IMR-90 (cell line): ENCODE data around the gene ZBTB45. TPM values are rescaled to one million over a fixed set of nuclear protein-coding genes. Genes with fewer than 3 reads are reported as not detected.

Source experiments
- ATAC-seq: fragments of 200-7000 bp; cut with Tn5 transposase; 2 replicates; pipeline ENCODE4 v1.9.1; 2020; ENCODE audit warnings: low read depth, mild to moderate bottlenecking, moderate library complexity
- BruUV-seq: library from RNA; stranded (reverse); fragments of 400-500 nt; replicated peaks from 2 replicates; lab custom pipeline; 2021; lab: Mats Ljungman, UMichigan
- CTCF ChIA-PET: fragments of 300-600 bp; formaldehyde crosslinking; extraction: SDS; loops from one replicate; lab custom pipeline; 2021; ENCODE audit warnings: antibody characterized with exemption; lab: Yijun Ruan, JAX
- POLR2A ChIA-PET: fragments of 300-600 bp; sonication (Branson Sonifier 250); formaldehyde crosslinking; loops from one replicate; lab custom pipeline; 2022; ENCODE audit warnings: antibody characterized with exemption; ENCODE audit not compliant: unreplicated experiment; lab: Charles Lee
- DNase-seq: peaks from one replicate; pipeline ENCODE4 v3.0.0; 2013
- H2AFZ ChIP-seq: replicated peaks from 2 replicates; pipeline ENCODE3; 2013; ENCODE audit warnings: low read length, mild to moderate bottlenecking; ENCODE audit not compliant: poor library complexity
- H2AK5ac ChIP-seq: 2 replicates; pipeline ENCODE4 v1.6.1; 2013; ENCODE audit warnings: low read depth, low read length, inconsistent platforms
- H2AK9ac ChIP-seq: replicated peaks from 2 replicates; pipeline ENCODE3; 2013; ENCODE audit warnings: mild to moderate bottlenecking, low read depth, low read length, moderate library complexity; ENCODE audit not compliant: poor library complexity
- H2BK120ac ChIP-seq: 2 replicates; pipeline ENCODE4 v1.6.1; 2013; ENCODE audit warnings: low read depth, low read length, inconsistent platforms
- H2BK15ac ChIP-seq: 3 replicates; pipeline ENCODE4 v1.6.1; 2013; ENCODE audit warnings: low read depth, low read length, inconsistent platforms
- H2BK20ac ChIP-seq: 2 replicates; pipeline ENCODE4 v1.6.1; 2013; ENCODE audit warnings: low read depth, mild to moderate bottlenecking, inconsistent platforms, low read length, moderate library complexity
- H2BK5ac ChIP-seq: 2 replicates; pipeline ENCODE4 v1.6.1; 2013; ENCODE audit warnings: mild to moderate bottlenecking, low read depth, low read length, inconsistent platforms; ENCODE audit not compliant: poor library complexity, severe bottlenecking
- H3K14ac ChIP-seq: replicated peaks from 2 replicates; pipeline ENCODE4 v1.6.1; 2013; ENCODE audit warnings: low read depth, low read length, inconsistent platforms
- H3K18ac ChIP-seq: 2 replicates; pipeline ENCODE4 v1.6.1; 2013; ENCODE audit warnings: low read depth, low read length, control low read depth
- H3K23ac ChIP-seq: 2 replicates; pipeline ENCODE4 v1.6.1; 2013; ENCODE audit warnings: low read depth, low read length, inconsistent platforms
- H3K27ac ChIP-seq: 2 replicates; pipeline ENCODE4 v1.5.1; 2013; ENCODE audit warnings: mild to moderate bottlenecking, control low read depth, low read length; ENCODE audit not compliant: insufficient read depth
- H3K27me3 ChIP-seq: 2 replicates; pipeline ENCODE4 v1.6.1; 2013; ENCODE audit warnings: low read length; ENCODE audit not compliant: control insufficient read depth, insufficient read depth
- H3K36me3 ChIP-seq: 2 replicates; pipeline ENCODE4 v1.6.1; 2013; ENCODE audit warnings: low read length, mixed read lengths; ENCODE audit not compliant: control insufficient read depth, insufficient read depth
- H3K4ac ChIP-seq: 2 replicates; pipeline ENCODE4 v1.6.1; 2013; ENCODE audit warnings: low read depth, low read length, inconsistent platforms
- H3K4me1 ChIP-seq: 2 replicates; pipeline ENCODE4 v1.6.1; 2013; ENCODE audit warnings: low read length, mixed read lengths; ENCODE audit not compliant: control insufficient read depth, insufficient read depth
- H3K4me2 ChIP-seq: 2 replicates; pipeline ENCODE4 v1.6.1; 2013; ENCODE audit warnings: low read depth, mild to moderate bottlenecking, control low read depth, low read length, moderate library complexity
- H3K4me3 ChIP-seq: 2 replicates; pipeline ENCODE4 v1.5.1; 2013; ENCODE audit warnings: low read depth, mild to moderate bottlenecking, control low read depth, low read length, moderate library complexity; ENCODE audit not compliant: insufficient read depth
- H3K56ac ChIP-seq: 2 replicates; pipeline ENCODE4 v1.6.1; 2013; ENCODE audit warnings: low read length, inconsistent platforms; ENCODE audit not compliant: insufficient read depth; ENCODE audit errors: extremely low read depth
- H3K79me1 ChIP-seq, 2 experiments: 2 replicates each; pipeline ENCODE4 v1.6.1; 2013; ENCODE audit warnings: low read length in 2 of 2, inconsistent platforms in 1 of 2, low read depth in 1 of 2
- H3K9ac ChIP-seq: 2 replicates; pipeline ENCODE4 v1.6.1; 2013; ENCODE audit warnings: low read depth, low read length, control low read depth
- H3K9me1 ChIP-seq: 2 replicates; pipeline ENCODE4 v1.6.1; 2013; ENCODE audit warnings: low read length, inconsistent platforms; ENCODE audit not compliant: insufficient read depth
- H3K9me3 ChIP-seq: 2 replicates; pipeline ENCODE4 v1.6.1; 2013; ENCODE audit warnings: low read length; ENCODE audit not compliant: control insufficient read depth, insufficient read depth
- H4K20me1 ChIP-seq: 2 replicates; pipeline ENCODE4 v1.6.1; 2013; ENCODE audit warnings: low read length, inconsistent platforms; ENCODE audit not compliant: insufficient read depth
- H4K5ac ChIP-seq: 2 replicates; pipeline ENCODE4 v1.6.1; 2013; ENCODE audit warnings: mild to moderate bottlenecking, low read depth, low read length, control low read depth
- H4K8ac ChIP-seq, 2 experiments: 2 replicates each; pipeline ENCODE4 v1.6.1; 2013; ENCODE audit warnings: low read depth in 2 of 2, low read length in 2 of 2, control low read depth in 1 of 2, inconsistent platforms in 1 of 2
- H4K91ac ChIP-seq: 2 replicates; pipeline ENCODE4 v1.6.1; 2013; ENCODE audit warnings: low read depth, low read length, inconsistent platforms; ENCODE audit not compliant: insufficient read depth
- BHLHE40 ChIP-seq: fragments of 150-350 bp; IDR thresholded peaks from 2 replicates; pipeline ENCODE4 v1.6.1; 2016; ENCODE audit warnings: mild to moderate bottlenecking, low read depth, low read length
- CEBPB ChIP-seq: IDR thresholded peaks from 2 replicates; pipeline ENCODE4 v1.6.1; 2012; ENCODE audit warnings: low read depth, low read length, improper control_type of control experiment
- CHD1 ChIP-seq: IDR thresholded peaks from 2 replicates; pipeline ENCODE4 v1.6.1; 2012; ENCODE audit warnings: low read depth, low read length, improper control_type of control experiment
- FOS ChIP-seq: fragments of 150-350 bp; IDR thresholded peaks from 2 replicates; pipeline ENCODE4 v1.6.1; 2016; ENCODE audit warnings: low read depth, low read length
- MAZ ChIP-seq: IDR thresholded peaks from 2 replicates; pipeline ENCODE4 v1.6.1; 2012; ENCODE audit warnings: low read depth, mild to moderate bottlenecking, low read length, improper control_type of control experiment, moderate library complexity, borderline replicate concordance
- RAD21 ChIP-seq: IDR thresholded peaks from 2 replicates; pipeline ENCODE4 v1.6.1; 2012; ENCODE audit warnings: low read length, improper control_type of control experiment
- RCOR1 ChIP-seq: IDR thresholded peaks from 2 replicates; pipeline ENCODE4 v1.6.1; 2012; ENCODE audit warnings: mild to moderate bottlenecking, low read length, improper control_type of control experiment; ENCODE audit not compliant: insufficient replicate concordance
- SMC3 ChIP-seq: fragments of 150-350 bp; IDR thresholded peaks from 2 replicates; pipeline ENCODE4 v1.6.1; 2016; ENCODE audit warnings: low read depth, mild to moderate bottlenecking, antibody characterized with exemption, low read length, moderate library complexity
- WGBS, 2 experiments: methylation state at CpG; one replicate each; pipeline versions ENCODE4 v1.1.5 to v1.1.7; 2013; ENCODE audit warnings: missing lambda C conversion rate in 2 of 2; ENCODE audit not compliant: insufficient read length in 1 of 2; ENCODE audit errors: extremely low coverage in 2 of 2; 5-methylcytosine and 5-hydroxymethylcytosine counted together
- dilution Hi-C: fragments of 300-500 bp; cut with HindIII; formaldehyde crosslinking; loops from one replicate; pipeline ENCODE4 v1.14.3; 2018; ENCODE audit warnings: low sequenced_read_pairs; ENCODE audit not compliant: unreplicated experiment
- in situ Hi-C: fragments of 300-500 bp; cut with MboI; formaldehyde crosslinking; loops from 3 replicates; pipeline ENCODE4 v1.14.3; 2019; ENCODE audit warnings: low sequenced_read_pairs, inconsistent platforms, mixed read lengths
- intact Hi-C: fragments of 100-400 bp; cut with micrococcal nuclease; formaldehyde crosslinking; loops from 2 replicates; pipeline ENCODE4 v1.10.0; 2022
- polyA plus RNA-seq, 3 experiments: library from polyadenylated mRNA; depleted of rRNA; stranded (reverse); fragments of >200 nt; gene quantifications; 2 replicates each; pipeline ENCODE4 v1.2.3, GENCODE V29; 2012; ENCODE audit warnings: low replicate concordance in 1 of 3
- total RNA-seq: library from RNA; depleted of rRNA; stranded (reverse); fragments of >200 nt; gene quantifications from 2 replicates; pipeline ENCODE4 v1.2.3, GENCODE V29; 2012
- TF ChIP-seq, protein P1 (sequence below): conservative IDR thresholded peaks from 2 replicates; pipeline ENCODE4 v1.5.1; 2012; ENCODE audit warnings: mild to moderate bottlenecking, low read depth, low read length, improper control_type of control experiment
- TF ChIP-seq, protein P2 (sequence below): fragments of 150-350 bp; IDR thresholded peaks from 2 replicates; pipeline ENCODE4 v1.6.1; 2016; ENCODE audit warnings: low read depth, mild to moderate bottlenecking, low read length, moderate library complexity, borderline replicate concordance
- TF ChIP-seq, protein P3 (sequence below): fragments of 150-350 bp; IDR thresholded peaks from 2 replicates; pipeline ENCODE4 v1.6.1; 2017; ENCODE audit warnings: mild to moderate bottlenecking, antibody characterized with exemption, low read length, low read depth

ZBTB45 gene
- total and polyA plus RNA-seq, 2 of the 4 experiments (the other 2 are of a cell fraction) = 1.4 to 9.7 TPM

DNA sequence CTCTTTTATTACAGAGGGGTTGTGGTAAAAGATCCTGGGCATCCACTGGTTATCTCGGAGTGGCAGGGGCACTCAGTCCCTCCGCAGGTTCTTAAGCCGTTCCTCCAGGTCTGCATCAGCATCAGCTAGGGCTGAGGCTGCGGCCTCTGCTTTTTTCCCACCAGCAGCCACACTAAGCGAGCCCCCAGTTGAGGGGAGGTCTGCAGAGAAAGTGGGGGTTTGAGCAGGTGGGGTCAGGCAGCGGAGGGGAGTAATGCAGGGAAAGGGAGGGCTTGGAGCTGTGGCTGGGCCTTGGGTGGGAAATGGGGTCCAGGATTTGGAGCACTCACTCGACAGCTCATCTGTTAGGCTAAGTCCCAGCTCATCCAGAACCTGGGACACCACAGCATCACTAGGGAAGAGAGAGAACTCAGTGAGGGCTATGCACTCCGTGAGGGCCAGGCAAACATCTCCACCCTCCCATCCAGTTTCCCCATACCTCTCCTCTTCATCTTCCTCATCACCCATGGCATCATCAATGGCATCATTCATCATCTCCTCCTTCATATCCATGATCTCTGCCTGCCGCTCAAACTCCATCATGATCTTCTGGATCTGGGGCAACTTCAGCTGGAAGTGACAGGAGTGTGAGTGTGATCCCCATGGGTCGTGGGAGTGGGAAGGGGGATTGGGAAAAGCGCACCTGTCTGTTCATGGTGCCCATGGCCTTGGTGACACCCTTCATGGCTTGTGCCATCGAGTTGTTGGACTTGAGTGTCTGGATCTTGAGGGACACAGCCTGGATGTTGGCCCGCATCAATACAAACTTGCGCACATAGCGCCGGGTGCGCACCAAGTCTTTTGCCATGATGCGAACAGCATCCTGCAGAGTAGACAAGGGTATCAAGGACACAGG lies 32.2 kb upstream of the ZBTB45 start:
- peaks cover 27 to 83% of the 10 kb centered on the region in 2 experiments for H3K79me1 ChIP-seq
- no peak overlapping the region for H4K8ac ChIP-seq
- H2BK20ac ChIP-seq = no peak overlapping the region
- TF ChIP-seq CHD1 (no peak), FOS (no peak), CEBPB (no peak), RCOR1 (no peak), RAD21 (no peak), MAZ (no peak), BHLHE40 (no peak), SMC3 (no peak)
- TF ChIP-seq, protein P1, sequence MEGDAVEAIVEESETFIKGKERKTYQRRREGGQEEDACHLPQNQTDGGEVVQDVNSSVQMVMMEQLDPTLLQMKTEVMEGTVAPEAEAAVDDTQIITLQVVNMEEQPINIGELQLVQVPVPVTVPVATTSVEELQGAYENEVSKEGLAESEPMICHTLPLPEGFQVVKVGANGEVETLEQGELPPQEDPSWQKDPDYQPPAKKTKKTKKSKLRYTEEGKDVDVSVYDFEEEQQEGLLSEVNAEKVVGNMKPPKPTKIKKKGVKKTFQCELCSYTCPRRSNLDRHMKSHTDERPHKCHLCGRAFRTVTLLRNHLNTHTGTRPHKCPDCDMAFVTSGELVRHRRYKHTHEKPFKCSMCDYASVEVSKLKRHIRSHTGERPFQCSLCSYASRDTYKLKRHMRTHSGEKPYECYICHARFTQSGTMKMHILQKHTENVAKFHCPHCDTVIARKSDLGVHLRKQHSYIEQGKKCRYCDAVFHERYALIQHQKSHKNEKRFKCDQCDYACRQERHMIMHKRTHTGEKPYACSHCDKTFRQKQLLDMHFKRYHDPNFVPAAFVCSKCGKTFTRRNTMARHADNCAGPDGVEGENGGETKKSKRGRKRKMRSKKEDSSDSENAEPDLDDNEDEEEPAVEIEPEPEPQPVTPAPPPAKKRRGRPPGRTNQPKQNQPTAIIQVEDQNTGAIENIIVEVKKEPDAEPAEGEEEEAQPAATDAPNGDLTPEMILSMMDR = no peak
- TF ChIP-seq, protein P2, sequence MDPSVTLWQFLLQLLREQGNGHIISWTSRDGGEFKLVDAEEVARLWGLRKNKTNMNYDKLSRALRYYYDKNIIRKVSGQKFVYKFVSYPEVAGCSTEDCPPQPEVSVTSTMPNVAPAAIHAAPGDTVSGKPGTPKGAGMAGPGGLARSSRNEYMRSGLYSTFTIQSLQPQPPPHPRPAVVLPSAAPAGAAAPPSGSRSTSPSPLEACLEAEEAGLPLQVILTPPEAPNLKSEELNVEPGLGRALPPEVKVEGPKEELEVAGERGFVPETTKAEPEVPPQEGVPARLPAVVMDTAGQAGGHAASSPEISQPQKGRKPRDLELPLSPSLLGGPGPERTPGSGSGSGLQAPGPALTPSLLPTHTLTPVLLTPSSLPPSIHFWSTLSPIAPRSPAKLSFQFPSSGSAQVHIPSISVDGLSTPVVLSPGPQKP = no peak
- TF ChIP-seq, protein P3, sequence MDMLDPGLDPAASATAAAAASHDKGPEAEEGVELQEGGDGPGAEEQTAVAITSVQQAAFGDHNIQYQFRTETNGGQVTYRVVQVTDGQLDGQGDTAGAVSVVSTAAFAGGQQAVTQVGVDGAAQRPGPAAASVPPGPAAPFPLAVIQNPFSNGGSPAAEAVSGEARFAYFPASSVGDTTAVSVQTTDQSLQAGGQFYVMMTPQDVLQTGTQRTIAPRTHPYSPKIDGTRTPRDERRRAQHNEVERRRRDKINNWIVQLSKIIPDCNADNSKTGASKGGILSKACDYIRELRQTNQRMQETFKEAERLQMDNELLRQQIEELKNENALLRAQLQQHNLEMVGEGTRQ = no peak
- H2BK120ac ChIP-seq = no peak overlapping the region
- no peak overlapping the region for H4K91ac ChIP-seq
- no peak overlapping the region for H3K4me3 ChIP-seq
- no peak overlapping the region for H2BK15ac ChIP-seq
- H3K9ac ChIP-seq = no peak overlapping the region
- peak overlapping the region; percentile 42 for H2AK9ac ChIP-seq
- peaks cover 68% of the 10 kb centered on the region for H3K36me3 ChIP-seq
- CTCF ChIA-PET = no interaction called here
- H2BK5ac ChIP-seq = no peak overlapping the region
- WGBS, 2 experiments = 100% methylated on average over 7 of the region's 18 CpGs; no CpG with 5 or more reads in 1 of the 2 experiments
- intact Hi-C loops = no loop called here
- no peaks in the 10 kb centered on the region for H3K9me3 ChIP-seq
- H2AFZ ChIP-seq = no peak overlapping the region
- H3K27me3 ChIP-seq = no peaks in the 10 kb centered on the region
- peaks cover 22% of the 10 kb centered on the region for H3K9me1 ChIP-seq
- H3K14ac ChIP-seq = no peak overlapping the region
- BruUV-seq = TSS peak; percentile 83
- peaks cover 50% of the 10 kb centered on the region for H4K20me1 ChIP-seq
- ATAC-seq (no peak), DNase-seq (no peak)
- no peak overlapping the region for H3K56ac ChIP-seq
- no peak overlapping the region for H3K18ac ChIP-seq
- H3K4me1 ChIP-seq = peaks cover 16% of the 10 kb centered on the region
- H2AK5ac ChIP-seq = no peak overlapping the region
- POLR2A ChIA-PET = no interaction called here
- no peak overlapping the region for H3K23ac ChIP-seq
- dilution Hi-C loops = no loop called here
- in situ Hi-C loops = no loop called here
- H4K5ac ChIP-seq = no peak overlapping the region
- H3K4ac ChIP-seq = no peak overlapping the region
- no peak overlapping the region for H3K4me2 ChIP-seq
- H3K27ac ChIP-seq = no peak overlapping the region
